ENCODE data around the gene CALB2.

CALB2 gene

DNA sequence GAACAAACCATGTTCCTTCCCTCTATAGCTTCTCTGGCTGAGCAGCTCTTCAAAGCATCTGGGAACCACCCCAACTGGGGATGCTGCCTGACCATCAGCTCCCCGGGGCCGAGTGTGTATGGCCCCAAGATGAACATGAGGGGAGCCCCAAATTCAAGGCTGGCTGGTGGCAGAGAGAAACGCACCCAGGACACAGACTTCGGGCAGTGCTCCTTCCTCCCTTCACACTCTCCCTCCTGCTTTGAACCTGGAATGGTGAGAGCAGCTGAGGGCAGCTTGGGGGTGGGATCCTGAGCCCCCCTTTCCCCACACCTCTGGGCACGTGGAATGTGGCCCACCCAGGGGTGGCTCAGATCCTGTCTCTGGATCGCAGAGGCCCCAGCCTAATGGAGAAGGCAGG, 66.1 kb downstream of the CALB2 start:
- no peak overlapping the region for H3K4me3 ChIP-seq (ENCODE audit: low read length)
- no peaks in the 10 kb centered on the region for H3K36me3 ChIP-seq (replicated peaks; ENCODE audit: low read depth, low read length)
- H3K27me3 ChIP-seq (ENCODE audit: low read depth, low read length), result peaks cover 4% of the 10 kb centered on the region; the same call in 1 of the 2 replicates
- no peaks in the 10 kb centered on the region for H4K20me1 ChIP-seq (ENCODE audit: insufficient read depth, low read length)
- TF ChIP-seq EZH2phosphoT487 (IDR thresholded peaks at IDR 0.05; ENCODE audit: low read depth), result no peak
- TF ChIP-seq, protein P1, sequence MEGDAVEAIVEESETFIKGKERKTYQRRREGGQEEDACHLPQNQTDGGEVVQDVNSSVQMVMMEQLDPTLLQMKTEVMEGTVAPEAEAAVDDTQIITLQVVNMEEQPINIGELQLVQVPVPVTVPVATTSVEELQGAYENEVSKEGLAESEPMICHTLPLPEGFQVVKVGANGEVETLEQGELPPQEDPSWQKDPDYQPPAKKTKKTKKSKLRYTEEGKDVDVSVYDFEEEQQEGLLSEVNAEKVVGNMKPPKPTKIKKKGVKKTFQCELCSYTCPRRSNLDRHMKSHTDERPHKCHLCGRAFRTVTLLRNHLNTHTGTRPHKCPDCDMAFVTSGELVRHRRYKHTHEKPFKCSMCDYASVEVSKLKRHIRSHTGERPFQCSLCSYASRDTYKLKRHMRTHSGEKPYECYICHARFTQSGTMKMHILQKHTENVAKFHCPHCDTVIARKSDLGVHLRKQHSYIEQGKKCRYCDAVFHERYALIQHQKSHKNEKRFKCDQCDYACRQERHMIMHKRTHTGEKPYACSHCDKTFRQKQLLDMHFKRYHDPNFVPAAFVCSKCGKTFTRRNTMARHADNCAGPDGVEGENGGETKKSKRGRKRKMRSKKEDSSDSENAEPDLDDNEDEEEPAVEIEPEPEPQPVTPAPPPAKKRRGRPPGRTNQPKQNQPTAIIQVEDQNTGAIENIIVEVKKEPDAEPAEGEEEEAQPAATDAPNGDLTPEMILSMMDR (IDR thresholded peaks at IDR 0.05; ENCODE audit: low read depth, low read length), result no peak
- H3K27ac ChIP-seq (ENCODE audit: low read length), result no peak overlapping the region
- H2AFZ ChIP-seq (ENCODE audit: low read depth, low read length), result no peak overlapping the region
- H3K79me2 ChIP-seq (ENCODE audit: low read length), result no peaks in the 10 kb centered on the region
- H3K4me2 ChIP-seq (ENCODE audit: low read length), result no peak overlapping the region
- no peaks in the 10 kb centered on the region for H3K4me1 ChIP-seq (ENCODE audit: low read length)
- H3K9ac ChIP-seq (ENCODE audit: low read length), result no peak overlapping the region
- no peaks in the 10 kb centered on the region for H3K9me3 ChIP-seq (ENCODE audit: insufficient read depth, low read length)

DNA sequence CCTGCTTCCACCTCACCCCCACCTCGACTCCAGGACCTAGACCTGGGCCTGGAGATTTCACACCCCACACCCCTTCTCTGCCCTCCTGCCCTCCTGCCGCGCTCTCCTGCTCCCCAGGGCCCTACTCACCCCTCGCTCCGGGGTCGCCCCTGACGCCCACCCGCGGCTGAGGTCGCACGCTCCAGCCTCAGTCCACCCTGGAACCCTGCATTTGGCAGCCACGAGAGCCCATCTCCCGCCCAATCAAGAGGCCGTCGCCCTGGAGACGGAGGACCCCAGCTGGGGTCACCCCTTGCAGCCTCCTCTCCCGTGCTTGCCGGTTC, 67.2 kb downstream of the CALB2 start:
- Histone ChIP-seq H3K4me3 (ENCODE audit: low read length) (no peak overlapping the region), H3K9ac (ENCODE audit: low read length) (no peak overlapping the region), H3K9me3 (ENCODE audit: insufficient read depth, low read length) (no peaks in the 10 kb centered on the region), H4K20me1 (ENCODE audit: insufficient read depth, low read length) (no peaks in the 10 kb centered on the region), H3K36me3 (replicated peaks; ENCODE audit: low read depth, low read length) (no peaks in the 10 kb centered on the region), H3K27me3 (ENCODE audit: low read depth, low read length) (peaks cover 7% of the 10 kb centered on the region; the same call in 1 of the 2 replicates), H2AFZ (ENCODE audit: low read depth, low read length) (no peak overlapping the region), H3K27ac (ENCODE audit: low read length) (no peak overlapping the region), H3K4me2 (ENCODE audit: low read length) (no peak overlapping the region), H3K4me1 (ENCODE audit: low read length) (no peaks in the 10 kb centered on the region), H3K79me2 (ENCODE audit: low read length) (no peaks in the 10 kb centered on the region)
- no peak for TF ChIP-seq EZH2phosphoT487 (IDR thresholded peaks at IDR 0.05; ENCODE audit: low read depth)
- TF ChIP-seq, protein P1 (IDR thresholded peaks at IDR 0.05; ENCODE audit: low read depth, low read length), result no peak

DNA sequence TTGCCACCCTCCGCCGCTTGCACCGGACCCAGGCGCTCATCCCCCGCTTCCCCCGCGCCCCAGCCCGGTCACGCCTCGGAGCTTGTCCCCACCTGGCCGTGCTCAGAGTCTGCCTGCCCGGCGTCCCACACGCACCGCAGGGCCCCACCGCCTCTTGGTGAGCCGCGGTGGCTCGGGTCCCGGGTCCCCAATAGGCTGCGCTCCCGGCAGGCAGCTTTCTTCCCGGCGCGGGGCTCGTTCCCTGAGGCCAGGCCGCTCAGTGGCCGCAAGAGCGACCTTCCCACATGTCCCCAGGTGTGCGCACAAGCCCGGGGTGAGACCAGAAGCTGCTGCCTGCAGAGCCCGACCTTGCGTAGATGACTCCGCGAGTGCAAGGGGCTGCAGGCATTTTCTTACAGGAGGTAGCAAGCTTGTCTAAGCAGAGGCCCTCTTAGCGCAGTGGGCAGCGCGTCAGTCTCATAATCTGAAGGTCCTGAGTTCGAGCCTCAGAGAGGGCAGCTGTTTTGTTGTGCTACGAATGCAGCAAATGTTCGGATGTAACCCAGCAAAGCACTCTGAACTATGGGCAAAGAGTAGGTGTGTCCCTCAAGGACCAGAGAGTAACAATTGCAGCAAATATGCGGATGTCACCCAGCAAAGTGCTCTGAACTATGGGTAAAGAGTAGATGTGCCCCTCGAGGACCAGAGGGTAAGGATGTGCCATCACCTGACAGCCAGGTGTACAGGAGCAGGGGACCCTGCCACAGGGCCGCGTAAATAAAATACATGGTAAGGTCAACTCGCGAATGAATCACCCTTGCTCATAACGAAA, 67.8 kb downstream of the CALB2 start:
- H3K9me3 ChIP-seq (ENCODE audit: insufficient read depth, low read length), result no peaks in the 10 kb centered on the region
- no peaks in the 10 kb centered on the region for H3K4me1 ChIP-seq (ENCODE audit: low read length)
- H3K27ac ChIP-seq (ENCODE audit: low read length), result no peak overlapping the region
- no peaks in the 10 kb centered on the region for H3K36me3 ChIP-seq (replicated peaks; ENCODE audit: low read depth, low read length)
- H3K4me2 ChIP-seq (ENCODE audit: low read length), result no peak overlapping the region
- H3K9ac ChIP-seq (ENCODE audit: low read length), result no peak overlapping the region
- no peak overlapping the region for H3K4me3 ChIP-seq (ENCODE audit: low read length)
- H2AFZ ChIP-seq (ENCODE audit: low read depth, low read length), result no peak overlapping the region
- TF ChIP-seq, protein P1 (IDR thresholded peaks at IDR 0.05; ENCODE audit: low read depth, low read length), result no peak
- TF ChIP-seq EZH2phosphoT487 (IDR thresholded peaks at IDR 0.05; ENCODE audit: low read depth), result no peak
- no peaks in the 10 kb centered on the region for H4K20me1 ChIP-seq (ENCODE audit: insufficient read depth, low read length)
- peaks cover 7% of the 10 kb centered on the region; the same call in 1 of the 2 replicates for H3K27me3 ChIP-seq (ENCODE audit: low read depth, low read length)
- H3K79me2 ChIP-seq (ENCODE audit: low read length), result no peaks in the 10 kb centered on the region

DNA sequence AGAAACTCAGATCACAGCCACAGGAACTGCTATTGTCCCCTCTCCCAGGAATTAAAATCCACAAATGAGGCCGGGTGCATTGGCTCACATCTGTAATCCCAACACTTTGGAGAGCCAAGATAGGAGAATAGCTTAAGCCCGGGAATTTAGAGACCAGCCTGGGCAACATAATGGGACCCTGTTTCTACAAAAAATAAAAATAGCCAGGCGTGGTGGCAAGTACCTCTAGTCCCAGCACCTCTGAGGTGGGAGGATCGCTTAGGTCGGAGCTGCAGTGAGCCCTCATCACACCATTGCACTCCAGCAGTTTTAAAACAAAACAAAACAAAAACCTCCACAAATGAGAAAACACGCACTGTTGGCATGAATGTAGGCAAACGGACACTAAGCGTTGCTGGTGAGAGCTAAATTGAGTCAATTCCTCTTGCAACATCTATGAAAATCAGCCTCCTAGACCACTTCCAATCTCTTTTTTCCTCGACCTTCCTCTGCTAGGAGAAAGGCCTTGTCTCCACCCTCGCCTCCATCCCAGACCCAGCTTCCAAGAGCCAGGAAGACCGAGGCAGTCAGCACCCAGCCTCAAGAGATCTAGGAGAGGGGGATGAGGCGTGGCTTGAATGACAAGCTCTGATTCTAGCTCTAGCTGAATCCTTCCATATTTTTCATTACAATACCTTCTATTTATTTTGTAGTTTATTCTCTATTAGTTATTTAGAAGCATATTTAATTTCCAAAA, 68.5 kb downstream of the CALB2 start:
- Histone ChIP-seq H3K79me2 (ENCODE audit: low read length) (no peaks in the 10 kb centered on the region), H3K27me3 (ENCODE audit: low read depth, low read length) (peaks cover 7% of the 10 kb centered on the region; the same call in 1 of the 2 replicates), H3K9me3 (ENCODE audit: insufficient read depth, low read length) (no peaks in the 10 kb centered on the region), H2AFZ (ENCODE audit: low read depth, low read length) (no peak overlapping the region), H4K20me1 (ENCODE audit: insufficient read depth, low read length) (no peaks in the 10 kb centered on the region), H3K4me1 (ENCODE audit: low read length) (no peaks in the 10 kb centered on the region), H3K36me3 (replicated peaks; ENCODE audit: low read depth, low read length) (no peaks in the 10 kb centered on the region), H3K9ac (ENCODE audit: low read length) (no peak overlapping the region), H3K4me2 (ENCODE audit: low read length) (no peak overlapping the region), H3K27ac (ENCODE audit: low read length) (no peak overlapping the region), H3K4me3 (ENCODE audit: low read length) (no peak overlapping the region)
- TF ChIP-seq, protein P1 (IDR thresholded peaks at IDR 0.05; ENCODE audit: low read depth, low read length), result no peak
- TF ChIP-seq EZH2phosphoT487 (IDR thresholded peaks at IDR 0.05; ENCODE audit: low read depth), result no peak

All from OCI-LY3 (cell line).